PC-3 (cell line): Measurements from ENCODE around the gene CCDC83. TPM values are rescaled to one million over a fixed set of nuclear protein-coding genes. Genes with fewer than 3 reads are reported as not detected.

Experiments
- ATAC-seq: fragments of 200-7000 bp; cut with Tn5 transposase; 2 replicates; pipeline ENCODE4 v1.9.1; 2020; ENCODE audit warnings: mild to moderate bottlenecking, moderate library complexity
- BruUV-seq: library from RNA; stranded (reverse); fragments of 400-500 nt; replicated peaks from 2 replicates; lab custom pipeline; 2021; lab: Mats Ljungman, UMichigan
- CTCF ChIA-PET: fragments of 300-600 bp; sonication (Branson Sonifier 250); formaldehyde crosslinking; loops from one replicate; lab custom pipeline; 2022; ENCODE audit warnings: antibody characterized with exemption; lab: Charles Lee
- POLR2A ChIA-PET: fragments of 300-600 bp; sonication (Branson Sonifier 250); formaldehyde crosslinking; loops from one replicate; lab custom pipeline; 2022; ENCODE audit warnings: antibody characterized with exemption; ENCODE audit not compliant: unreplicated experiment; lab: Charles Lee
- DNase-seq: peaks from one replicate; pipeline ENCODE4 v3.0.0-alpha.2; 2015
- H2AFZ ChIP-seq: fragments of 300-600 bp; sonication (generic); 2 replicates; pipeline ENCODE4 v1.6.0; 2016; ENCODE audit warnings: antibody characterized with exemption, low read length
- H3F3A ChIP-seq: fragments of 300-600 bp; sonication (generic); one replicate; pipeline ENCODE4 v1.6.0; 2017; ENCODE audit warnings: antibody characterized with exemption, low read length, control low read depth, mild to moderate bottlenecking; ENCODE audit not compliant: unreplicated experiment
- H3K27ac ChIP-seq: fragments of 300-600 bp; sonication (generic); 2 replicates; pipeline ENCODE4 v1.5.1; 2016; ENCODE audit warnings: mild to moderate bottlenecking, low read length
- H3K27me3 ChIP-seq: fragments of 300-600 bp; sonication (generic); 2 replicates; pipeline ENCODE4 v1.6.1; 2016; ENCODE audit warnings: low read length, mixed read lengths
- H3K36me3 ChIP-seq: fragments of 300-600 bp; sonication (generic); 2 replicates; pipeline ENCODE4 v1.6.1; 2016; ENCODE audit warnings: low read depth, mixed run types, low read length, mixed read lengths
- H3K4me1 ChIP-seq: fragments of 300-600 bp; sonication (generic); 2 replicates; pipeline ENCODE4 v1.5.1; 2016; ENCODE audit warnings: low read length; ENCODE audit not compliant: insufficient read depth
- H3K4me2 ChIP-seq: fragments of 300-600 bp; sonication (generic); 2 replicates; pipeline ENCODE4 v1.6.0; 2016; ENCODE audit warnings: low read length
- H3K4me3 ChIP-seq: fragments of 300-600 bp; sonication (generic); 2 replicates; pipeline ENCODE4 v1.5.1; 2016; ENCODE audit warnings: mild to moderate bottlenecking, low read length, mixed read lengths
- H3K79me2 ChIP-seq: fragments of 300-600 bp; sonication (generic); 2 replicates; pipeline ENCODE4 v1.6.1; 2017; ENCODE audit warnings: low read length, mixed read lengths
- H3K9ac ChIP-seq: fragments of 300-600 bp; sonication (generic); 2 replicates; pipeline ENCODE4 v1.6.0; 2016; ENCODE audit warnings: mild to moderate bottlenecking, low read length
- H3K9me2 ChIP-seq: fragments of 300-600 bp; sonication (generic); replicated peaks from 2 replicates; pipeline ENCODE4 v1.6.1; 2016; ENCODE audit warnings: mixed run types, low read length, mixed read lengths
- H3K9me3 ChIP-seq: fragments of 300-600 bp; sonication (generic); 2 replicates; pipeline ENCODE4 v1.6.1; 2016; ENCODE audit warnings: low read length, mixed read lengths
- H4K20me1 ChIP-seq: fragments of 300-600 bp; sonication (generic); 2 replicates; pipeline ENCODE4 v1.6.1; 2016; ENCODE audit warnings: low read length, mixed read lengths
- CTCF ChIP-seq: fragments of 300-600 bp; sonication (generic); conservative IDR thresholded peaks from 2 replicates; pipeline ENCODE4 v1.5.1; 2017; ENCODE audit warnings: antibody characterized with exemption, low read depth, mild to moderate bottlenecking, low read length
- EZH2 ChIP-seq: fragments of 300-600 bp; sonication (generic); IDR thresholded peaks from one replicate; pipeline ENCODE4 v1.6.1; 2017; ENCODE audit warnings: antibody characterized with exemption, mild to moderate bottlenecking, low read length; ENCODE audit not compliant: unreplicated experiment
- EZH2phosphoT487 ChIP-seq: fragments of 300-600 bp; sonication (generic); IDR thresholded peaks from 2 replicates; pipeline ENCODE4 v1.6.1; 2018; ENCODE audit warnings: mild to moderate bottlenecking, antibody characterized with exemption, low read length, borderline replicate concordance
- intact Hi-C: fragments of 100-400 bp; cut with micrococcal nuclease; formaldehyde crosslinking; loops from 2 replicates; pipeline ENCODE4 v1.9.0; 2023
- total RNA-seq: library from RNA; depleted of rRNA; stranded (reverse); fragments of >200 nt; gene quantifications from 2 replicates; pipeline ENCODE4 v1.2.3, GENCODE V29; 2014

The CCDC83 gene
- total RNA-seq, 1 experiment from 2014 or later, result 0.22 TPM

GRCh38 chr11:85826116-85826855 lies 28.9 kb upstream of the CCDC83 start:
- no peak overlapping the region for H3K4me3 ChIP-seq
- intact Hi-C loops, result loop anchor here (10.0 kb wide), 1 partner anchor 231 kb away; no protein-coding TSS in a partner anchor
- peak overlapping the region; percentile 96 for H3K27ac ChIP-seq
- no peaks in the 10 kb centered on the region for H3K9me3 ChIP-seq
- H3K9ac ChIP-seq, result peak overlapping the region; percentile 74; the same call in 1 of the 2 replicates
- ChIA-PET CTCF (interaction anchor here (0.6 to 1.0 kb wide), 3 partner anchors 12 to 131 kb away, joined by 3 to 4 read pairs (median 4); no protein-coding TSS in a partner anchor), POLR2A (no interaction called here)
- H3K9me2 ChIP-seq, result no peaks in the 10 kb centered on the region
- no peaks in the 10 kb centered on the region for H3K36me3 ChIP-seq
- no peak overlapping the region for H2AFZ ChIP-seq
- ATAC-seq, result peak; percentile 14; the same call in 1 of the 2 replicates
- peak; percentile 78 for DNase-seq
- H3F3A ChIP-seq, result peaks cover 20% of the 10 kb centered on the region
- TF ChIP-seq EZH2phosphoT487, result no peak
- TF ChIP-seq CTCF, result peak; percentile 93
- no peaks in the 10 kb centered on the region for H3K27me3 ChIP-seq
- peaks cover 74% of the 10 kb centered on the region for H3K4me1 ChIP-seq
- H3K4me2 ChIP-seq, result peak overlapping the region; percentile 75
- no TSS peak for BruUV-seq
- H3K79me2 ChIP-seq, result no peaks in the 10 kb centered on the region
- no peaks in the 10 kb centered on the region for H4K20me1 ChIP-seq

- ATAC-seq, result peak; percentile 60
- H3K9ac ChIP-seq, result peak overlapping the region; percentile 74
- peak overlapping the region; percentile 8; the same call in 1 of the 2 replicates for H3K4me3 ChIP-seq
- peak; percentile 97 for DNase-seq
- H3K79me2 ChIP-seq, result no peaks in the 10 kb centered on the region
- H3K9me3 ChIP-seq, result no peaks in the 10 kb centered on the region
- peak overlapping the region; percentile 96 for H3K27ac ChIP-seq
- no TSS peak for BruUV-seq
- no peak overlapping the region for H2AFZ ChIP-seq
- no peaks in the 10 kb centered on the region for H3K27me3 ChIP-seq
- H3K36me3 ChIP-seq, result no peaks in the 10 kb centered on the region
- H3K9me2 ChIP-seq, result no peaks in the 10 kb centered on the region
- H3K4me2 ChIP-seq, result peak overlapping the region; percentile 75
- ChIA-PET CTCF (interaction anchor here (0.6 to 1.0 kb wide), 2 partner anchors 18 to 25 kb away, joined by 3 read pairs; no protein-coding TSS in a partner anchor), POLR2A (interaction anchor here (0.6 to 0.7 kb wide), 2 partner anchors 62 to 149 kb away, joined by 3 to 4 read pairs; no protein-coding TSS in a partner anchor)
- peaks cover 25% of the 10 kb centered on the region for H3F3A ChIP-seq
- no peaks in the 10 kb centered on the region for H4K20me1 ChIP-seq
- intact Hi-C loops, result loop anchor here (1.0 to 10.0 kb wide), 6 partner anchors 17 to 233 kb away; partner anchors contain the start of genes CCDC83 and SYTL2
- H3K4me1 ChIP-seq, result peaks cover 70% of the 10 kb centered on the region
- no peak for TF ChIP-seq EZH2phosphoT487
- TF ChIP-seq EZH2, result no peak
- no peak for TF ChIP-seq CTCF
These were observed 27.2 kb upstream of the CCDC83 start for GRCh38 chr11:85827748-85828639.
